Keratinocyte (primary cell): Measurements from ENCODE around the gene ZNF605. TPM values are rescaled to one million over a fixed set of nuclear protein-coding genes. Genes with fewer than 3 reads are reported as not detected.

Source experiments
- DNase-seq: peaks from one replicate; pipeline ENCODE4 v3.0.0-alpha.2; 2011; ENCODE audit warnings: low read depth, missing footprints, low spot score
- FAIRE-seq: peaks from 2 replicates; lab custom pipeline; 2011; peaks lifted over from hg19 to GRCh38; lab: Jason Lieb, UNC
- H2AFZ ChIP-seq: 2 replicates; pipeline ENCODE4 v1.6.0; 2012; ENCODE audit warnings: low read length, control low read depth, inconsistent platforms; ENCODE audit not compliant: control insufficient read depth
- H3K27ac ChIP-seq: 2 replicates; pipeline ENCODE4 v1.5.1; 2011; ENCODE audit warnings: low read length; ENCODE audit not compliant: control insufficient read depth, insufficient read depth
- H3K27me3 ChIP-seq: 3 replicates; pipeline ENCODE4 v1.6.0; 2011; ENCODE audit warnings: low read length; ENCODE audit not compliant: control insufficient read depth, insufficient read depth; ENCODE audit errors: extremely low read depth
- H3K36me3 ChIP-seq, 2 experiments: 2 replicates in 1 of 2; 3 replicates in 1 of 2; pipeline ENCODE4 v1.5.1; 2011; ENCODE audit warnings: low read length in 2 of 2, mild to moderate bottlenecking in 1 of 2; ENCODE audit not compliant: control insufficient read depth in 2 of 2, insufficient read depth in 2 of 2; ENCODE audit errors: extremely low read depth in 1 of 2
- H3K4me1 ChIP-seq: 3 replicates; pipeline ENCODE4 v1.5.1; 2011; ENCODE audit warnings: low read length; ENCODE audit not compliant: control insufficient read depth, insufficient read depth; ENCODE audit errors: extremely low read depth
- H3K4me2 ChIP-seq: 3 replicates; pipeline ENCODE4 v1.6.0; 2011; ENCODE audit warnings: low read depth, low read length; ENCODE audit not compliant: control insufficient read depth, insufficient read depth; ENCODE audit errors: extremely low read depth
- H3K4me3 ChIP-seq, 3 experiments: fragments of 200-600 bp in 1 of 3; sonication (generic) in 1 of 3; 2 replicates in 2 of 3; 3 replicates in 1 of 3; pipeline ENCODE4 v1.5.1; 2011 to 2016; ENCODE audit warnings: low read length in 3 of 3, mild to moderate bottlenecking in 3 of 3, control low read depth in 2 of 3, inconsistent platforms in 1 of 3, low read depth in 1 of 3, mixed read lengths in 1 of 3, mixed run types in 1 of 3, moderate library complexity in 1 of 3; ENCODE audit not compliant: control insufficient read depth in 2 of 3, insufficient read depth in 2 of 3; ENCODE audit errors: extremely low read depth in 1 of 3
- H3K79me2 ChIP-seq: 2 replicates; pipeline ENCODE4 v1.6.0; 2012; ENCODE audit warnings: low read length; ENCODE audit not compliant: control insufficient read depth, insufficient read depth
- H3K9ac ChIP-seq: 3 replicates; pipeline ENCODE4 v1.6.0; 2011; ENCODE audit warnings: low read length; ENCODE audit not compliant: control insufficient read depth, insufficient read depth; ENCODE audit errors: extremely low read depth
- H3K9me1 ChIP-seq: 3 replicates; pipeline ENCODE4 v1.6.0; 2011; ENCODE audit warnings: low read length; ENCODE audit not compliant: control insufficient read depth, insufficient read depth; ENCODE audit errors: extremely low read depth
- H3K9me3 ChIP-seq: 2 replicates; pipeline ENCODE4 v1.5.1; 2012; ENCODE audit warnings: low read depth, low read length; ENCODE audit not compliant: control insufficient read depth
- H4K20me1 ChIP-seq: 3 replicates; pipeline ENCODE4 v1.6.0; 2011; ENCODE audit warnings: low read length; ENCODE audit not compliant: control insufficient read depth, insufficient read depth; ENCODE audit errors: extremely low read depth
- CTCF ChIP-seq, 3 experiments: IDR thresholded peaks in 1 of 3; conservative IDR thresholded peaks in 1 of 3; optimal IDR thresholded peaks in 1 of 3; 2 replicates in 2 of 3; 3 replicates in 1 of 3; pipeline versions ENCODE3 to v1.5.1; 2011; ENCODE audit warnings: low read length in 3 of 3, mild to moderate bottlenecking in 3 of 3, moderate library complexity in 2 of 3, control low read depth in 1 of 3, inconsistent platforms in 1 of 3; ENCODE audit not compliant: insufficient read depth in 2 of 3; ENCODE audit errors: extremely low read depth in 1 of 3
- EZH2 ChIP-seq: IDR thresholded peaks from one replicate; pipeline ENCODE4 v1.6.1; 2012; ENCODE audit warnings: inconsistent platforms, mild to moderate bottlenecking, low read length, moderate library complexity
- dilution Hi-C: fragments of 300-500 bp; cut with MboI; formaldehyde crosslinking; loops from one replicate; pipeline ENCODE4 v1.7.0; 2020; ENCODE audit warnings: low sequenced_read_pairs; ENCODE audit not compliant: extremely low pct_ligation_motif_present
- polyA plus RNA-seq, 5 experiments: library from polyadenylated mRNA; depleted of rRNA in 3 of 5; stranded (reverse) in 3 of 5; stranded (forward) in 1 of 5; unstranded in 1 of 5; fragments of >200 nt; gene quantifications; 1 replicate in 1 of 5; 2 replicates in 3 of 5; 3 replicates in 1 of 5; pipeline versions ENCODE4 v1.2.1 to v1.2.3, GENCODE V29; 2011 to 2012; ENCODE audit warnings: missing spikeins in 2 of 5, low read depth in 1 of 5, low replicate concordance in 1 of 5

ZNF605 gene
- polyA plus RNA-seq, 1 donor (not counting 4 experiments of a cell fraction or from before 2014, with no cell fraction given) = 12.5 TPM

GRCh38 chr12:132922676-132923075 lies 33.4 kb downstream of the ZNF605 start:
- no peak for DNase-seq
- no peak overlapping the region for H2AFZ ChIP-seq
- no peak for FAIRE-seq
- H3K79me2 ChIP-seq = no peaks in the 10 kb centered on the region
- no peaks in the 10 kb centered on the region for H4K20me1 ChIP-seq
- H3K27me3 ChIP-seq = no peaks in the 10 kb centered on the region
- dilution Hi-C loops = no loop called here
- no peak overlapping the region for H3K4me3 ChIP-seq
- no peaks in the 10 kb centered on the region for H3K36me3 ChIP-seq
- H3K4me1 ChIP-seq = no peaks in the 10 kb centered on the region
- H3K27ac ChIP-seq = no peak overlapping the region
- no peaks in the 10 kb centered on the region for H3K9me1 ChIP-seq
- no peak overlapping the region for H3K4me2 ChIP-seq
- TF ChIP-seq EZH2 (no peak), CTCF (optimal IDR thresholded peaks at IDR 0.05 in 1 of 3, IDR thresholded peaks at IDR 0.05 in 1 of 3, conservative IDR thresholded peaks at IDR 0.05 in 1 of 3; ENCODE audit: extremely low read depth in 1 of 3, insufficient read depth in 2 of 3, low read length in 3 of 3) (no peak)
- H3K9me3 ChIP-seq = peaks cover 57% of the 10 kb centered on the region
- H3K9ac ChIP-seq = no peak overlapping the region

GRCh38 chr12:132921685-132922084 lies 34.4 kb downstream of the ZNF605 start:
- Histone ChIP-seq H3K27ac (no peak overlapping the region), H3K4me1 (no peaks in the 10 kb centered on the region), H3K9me1 (no peaks in the 10 kb centered on the region), H3K79me2 (no peaks in the 10 kb centered on the region), H3K27me3 (no peaks in the 10 kb centered on the region), H3K9ac (no peak overlapping the region), H3K4me2 (no peak overlapping the region), H3K9me3 (peaks cover 55% of the 10 kb centered on the region), H3K4me3 (no peak overlapping the region), H4K20me1 (no peaks in the 10 kb centered on the region), H2AFZ (no peak overlapping the region), H3K36me3 (no peaks in the 10 kb centered on the region)
- no peak for DNase-seq
- TF ChIP-seq EZH2 = no peak
- TF ChIP-seq CTCF (optimal IDR thresholded peaks at IDR 0.05 in 1 of 3, IDR thresholded peaks at IDR 0.05 in 1 of 3, conservative IDR thresholded peaks at IDR 0.05 in 1 of 3; ENCODE audit: extremely low read depth in 1 of 3, insufficient read depth in 2 of 3, low read length in 3 of 3) = no peak
- dilution Hi-C loops = no loop called here
- no peak for FAIRE-seq
